GM15510 (cell line): ENCODE data around the gene BAG3.

Experiments
- POLR2A ChIP-seq: IDR thresholded peaks from 3 replicates; pipeline ENCODE4 v1.6.1; 2011; ENCODE audit warnings: borderline replicate concordance; ENCODE audit not compliant: insufficient read length; ENCODE audit errors: extremely low read depth

The BAG3 gene

GRCh38 chr10:119700321-119700954 is 49.3 kb downstream of the BAG3 start:
- no peak for TF ChIP-seq POLR2A

GRCh38 chr10:119701861-119702260 is 50.7 kb downstream of the BAG3 start:
- no peak for TF ChIP-seq POLR2A

- no peak for TF ChIP-seq POLR2A
Observed at GRCh38 chr10:119702583-119702982, 51.4 kb downstream of the BAG3 start.

- TF ChIP-seq POLR2A, result no peak
Observed at GRCh38 chr10:119703903-119704508, 52.8 kb downstream of the BAG3 start.

GRCh38 chr10:119705434-119705831 is 54.3 kb downstream of the BAG3 start:
- TF ChIP-seq POLR2A, result no peak

- TF ChIP-seq POLR2A, result no peak
Observed at GRCh38 chr10:119706521-119707278, 55.5 kb downstream of the BAG3 start.

GRCh38 chr10:119713744-119714483 is 62.7 kb downstream of the BAG3 start:
- TF ChIP-seq POLR2A, result no peak

- no peak for TF ChIP-seq POLR2A
Observed at GRCh38 chr10:119714484-119714816, 63.3 kb downstream of the BAG3 start.

- no peak for TF ChIP-seq POLR2A
Observed at GRCh38 chr10:119715628-119716505, 64.7 kb downstream of the BAG3 start.

- no peak for TF ChIP-seq POLR2A
Observed at GRCh38 chr10:119723161-119723560, 72.0 kb downstream of the BAG3 start.

- no peak for TF ChIP-seq POLR2A
Observed at GRCh38 chr10:119723624-119724023, 72.4 kb downstream of the BAG3 start.

- TF ChIP-seq POLR2A, result no peak
Observed at GRCh38 chr10:119724593-119725516, 73.7 kb downstream of the BAG3 start.

GRCh38 chr10:119725517-119725827 is 74.3 kb downstream of the BAG3 start:
- TF ChIP-seq POLR2A, result peak; percentile 70

GRCh38 chr10:119725828-119726675 is 74.9 kb downstream of the BAG3 start, which contains the start of gene INPP5F:
Gene INPP5F, plus strand, starts transcription at chr10:119726050. Its CDS starts 213 bp downstream, at chr10:119726263.
- TF ChIP-seq POLR2A, result peak; percentile 70
